Neural progenitor cell (in vitro differentiated cells): Measurements from ENCODE around the gene CCDC33. TPM values are rescaled to one million over a fixed set of nuclear protein-coding genes. Genes with fewer than 3 reads are reported as not detected.

ENCODE experiments used
- DNase-seq: peaks from one replicate; pipeline ENCODE4 v3.0.0-alpha.2; 2016; ENCODE audit warnings: low spot score
- H2AFZ ChIP-seq: fragments of 200-600 bp; sonication (generic); replicated peaks from 2 replicates; pipeline ENCODE4 v1.6.1; 2016; ENCODE audit warnings: antibody characterized with exemption
- H3F3A ChIP-seq: fragments of 200-600 bp; sonication (generic); 2 replicates; pipeline ENCODE4 v1.6.1; 2016; ENCODE audit warnings: antibody characterized with exemption, low read depth
- H3K27ac ChIP-seq: fragments of 200-600 bp; sonication (generic); 2 replicates; pipeline ENCODE4 v1.5.1; 2016; ENCODE audit warnings: mild to moderate bottlenecking
- H3K27me3 ChIP-seq: fragments of 200-600 bp; sonication (generic); 2 replicates; pipeline ENCODE4 v1.6.1; 2016; ENCODE audit warnings: mild to moderate bottlenecking, moderate library complexity
- H3K36me3 ChIP-seq: fragments of 200-600 bp; sonication (generic); 2 replicates; pipeline ENCODE4 v1.5.1; 2016
- H3K4me1 ChIP-seq: fragments of 200-600 bp; sonication (generic); 2 replicates; pipeline ENCODE4 v1.6.1; 2016; ENCODE audit warnings: mixed run types
- H3K4me2 ChIP-seq: fragments of 200-600 bp; sonication (generic); 2 replicates; pipeline ENCODE4 v1.6.1; 2016
- H3K4me3 ChIP-seq: fragments of 200-600 bp; sonication (generic); 2 replicates; pipeline ENCODE4 v1.5.1; 2016
- H3K79me2 ChIP-seq: fragments of 200-600 bp; sonication (generic); 2 replicates; pipeline ENCODE4 v1.6.1; 2016; ENCODE audit warnings: low read depth
- H3K9ac ChIP-seq: fragments of 200-600 bp; sonication (generic); 2 replicates; pipeline ENCODE4 v1.6.1; 2016
- H3K9me3 ChIP-seq: fragments of 200-600 bp; sonication (generic); 2 replicates; pipeline ENCODE4 v1.5.1; 2016; ENCODE audit warnings: low read depth
- H4K20me1 ChIP-seq: fragments of 200-600 bp; sonication (generic); 2 replicates; pipeline ENCODE4 v1.6.1; 2016; ENCODE audit warnings: low read depth
- H3K27ac Mint-ChIP-seq: 3 replicates; pipeline ENCODE4 v1.8.0; 2021; ENCODE audit warnings: mixed read lengths
- H3K27me3 Mint-ChIP-seq: 2 replicates; pipeline ENCODE4 v1.8.0; 2022; ENCODE audit warnings: low read depth, mild to moderate bottlenecking, inconsistent platforms, moderate library complexity, mixed read lengths; ENCODE audit not compliant: insufficient read depth
- H3K36me3 Mint-ChIP-seq: 3 replicates; pipeline ENCODE4 v1.8.0; 2021; ENCODE audit warnings: mixed read lengths
- H3K4me1 Mint-ChIP-seq: 3 replicates; pipeline ENCODE4 v1.8.0; 2021; ENCODE audit warnings: mixed read lengths
- H3K4me3 Mint-ChIP-seq: 3 replicates; pipeline ENCODE4 v1.8.0; 2021; ENCODE audit warnings: mild to moderate bottlenecking, moderate library complexity, mixed read lengths
- H3K9me3 Mint-ChIP-seq: 3 replicates; pipeline ENCODE4 v1.8.0; 2020; ENCODE audit warnings: mixed read lengths
- CTCF ChIP-seq: fragments of 200-600 bp; sonication (generic); IDR thresholded peaks from 2 replicates; pipeline ENCODE4 v1.5.1; 2017; ENCODE audit warnings: antibody characterized with exemption, mild to moderate bottlenecking
- EZH2 ChIP-seq: fragments of 200-600 bp; sonication (generic); IDR thresholded peaks from 2 replicates; pipeline ENCODE4 v1.6.1; 2017; ENCODE audit warnings: antibody characterized with exemption, mild to moderate bottlenecking, moderate library complexity
- EZH2phosphoT487 ChIP-seq: fragments of 200-600 bp; sonication (generic); IDR thresholded peaks from 2 replicates; pipeline ENCODE4 v1.6.1; 2017; ENCODE audit warnings: antibody characterized with exemption
- total RNA-seq: library from RNA; depleted of rRNA; stranded (reverse); fragments of >200 nt; gene quantifications from 2 replicates; pipeline ENCODE4 v1.2.3, GENCODE V29; 2015; ENCODE audit warnings: low replicate concordance

CCDC33 gene
- total RNA-seq, 1 donor from 2014 or later = not detected

DNA sequence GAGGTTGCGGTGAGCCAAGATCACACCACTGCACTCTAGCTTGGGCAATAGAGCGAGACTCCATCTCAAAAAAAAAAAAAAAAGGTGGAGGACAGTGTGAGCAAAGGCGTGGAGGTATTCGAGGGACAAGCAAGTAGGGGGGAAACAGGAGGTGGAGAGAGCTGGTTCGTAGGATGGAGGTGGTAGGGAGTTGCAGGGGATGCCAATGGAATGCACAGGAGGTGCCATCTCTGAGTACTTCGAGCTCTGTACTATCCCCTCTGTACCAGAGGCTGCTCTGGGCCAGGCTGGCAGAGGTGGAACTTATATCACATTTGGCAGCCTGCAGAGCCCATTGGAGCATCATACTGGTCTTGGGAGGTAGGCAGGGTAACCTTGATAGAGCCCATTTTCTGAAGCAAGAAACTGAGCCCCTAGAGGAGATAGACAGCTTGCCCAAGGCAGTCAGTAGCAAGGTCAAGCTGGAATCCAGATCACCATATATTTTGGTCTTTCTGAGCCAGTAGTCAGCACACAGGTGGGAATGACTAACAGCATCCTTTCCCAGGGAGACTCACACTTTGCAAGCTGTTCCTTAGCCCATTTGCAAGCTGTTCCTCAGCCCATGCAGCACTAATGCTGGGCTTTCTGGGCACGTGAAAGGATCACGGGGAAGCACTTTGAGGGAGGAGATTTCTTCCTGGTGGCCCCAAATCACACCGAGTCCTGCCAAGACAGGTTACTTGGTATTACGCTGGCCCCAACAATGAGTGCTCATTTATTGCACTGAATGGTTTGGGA lies 9.2 kb upstream of the CCDC33 start:
- Mint-ChIP-seq H3K9me3 (no peaks in the 10 kb centered on the region), H3K27me3 (peaks cover 35% of the 10 kb centered on the region), H3K4me1 (peaks cover 79% of the 10 kb centered on the region), H3K4me3 (no peak overlapping the region), H3K27ac (no peak overlapping the region), H3K36me3 (no peaks in the 10 kb centered on the region)
- DNase-seq = no peak
- H3K9me3 ChIP-seq = no peaks in the 10 kb centered on the region
- peaks cover 27% of the 10 kb centered on the region for H3K27me3 ChIP-seq
- H3K4me1 ChIP-seq = peaks cover 55% of the 10 kb centered on the region
- TF ChIP-seq EZH2phosphoT487 (no peak), CTCF (no peak), EZH2 (no peak)
- peaks cover 43% of the 10 kb centered on the region for H3F3A ChIP-seq
- no peak overlapping the region for H3K4me2 ChIP-seq
- no peak overlapping the region for H2AFZ ChIP-seq
- no peaks in the 10 kb centered on the region for H4K20me1 ChIP-seq
- no peaks in the 10 kb centered on the region for H3K36me3 ChIP-seq
- H3K4me3 ChIP-seq = no peak overlapping the region
- H3K9ac ChIP-seq = no peak overlapping the region
- no peaks in the 10 kb centered on the region for H3K79me2 ChIP-seq
- no peak overlapping the region for H3K27ac ChIP-seq

DNA sequence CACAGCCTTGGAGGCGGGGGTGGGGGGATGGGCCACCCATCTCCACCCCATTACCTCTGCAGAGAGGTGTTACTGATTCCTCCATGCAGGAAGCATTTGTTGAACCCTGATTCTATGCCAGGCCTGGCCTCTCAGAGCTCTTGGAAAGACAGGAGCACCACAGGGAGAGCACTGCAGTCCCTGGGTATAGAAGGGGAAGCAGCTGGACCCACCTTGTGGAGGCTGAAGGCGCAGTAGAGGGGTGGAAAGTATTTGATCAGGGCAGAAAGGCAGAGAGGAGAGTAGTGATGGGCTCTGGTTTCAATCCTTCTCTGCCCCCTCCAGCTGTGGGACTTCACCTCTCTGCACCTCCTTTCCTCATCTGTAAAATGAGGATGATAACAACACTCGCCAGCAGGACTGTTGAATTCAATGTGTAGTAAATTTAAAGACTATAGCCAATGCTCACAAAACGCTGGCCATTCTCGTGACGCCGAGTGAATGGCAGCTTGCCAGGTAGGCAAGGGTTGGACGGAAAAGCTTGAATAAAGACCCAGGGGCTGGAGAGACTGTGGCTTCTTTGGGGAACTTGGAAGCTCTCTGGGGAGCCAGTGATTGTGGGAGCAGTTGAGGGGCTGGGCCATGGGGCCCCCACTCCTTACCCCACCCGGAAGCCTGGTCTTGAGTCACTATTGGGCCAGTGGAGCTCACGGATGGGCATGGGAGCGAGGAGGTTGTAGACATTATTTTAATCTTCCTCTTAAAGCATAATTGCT lies 8.0 kb upstream of the CCDC33 start:
- peaks cover 15% of the 10 kb centered on the region for H3K27me3 ChIP-seq
- Mint-ChIP-seq H3K27ac (peak overlapping the region; percentile 70), H3K36me3 (no peaks in the 10 kb centered on the region), H3K4me1 (peaks cover 78% of the 10 kb centered on the region), H3K27me3 (peaks cover 40% of the 10 kb centered on the region), H3K4me3 (peak overlapping the region; percentile 60), H3K9me3 (no peaks in the 10 kb centered on the region)
- no peaks in the 10 kb centered on the region for H3K9me3 ChIP-seq
- no peak overlapping the region for H3K27ac ChIP-seq
- no peak overlapping the region for H3K4me3 ChIP-seq
- TF ChIP-seq EZH2phosphoT487 = no peak
- TF ChIP-seq CTCF = no peak
- TF ChIP-seq EZH2 = no peak
- no peak overlapping the region for H3K9ac ChIP-seq
- no peak overlapping the region for H2AFZ ChIP-seq
- H3K4me1 ChIP-seq = peaks cover 43% of the 10 kb centered on the region
- H4K20me1 ChIP-seq = no peaks in the 10 kb centered on the region
- peaks cover 33% of the 10 kb centered on the region for H3F3A ChIP-seq
- no peak for DNase-seq
- H3K4me2 ChIP-seq = peak overlapping the region; percentile 24
- no peaks in the 10 kb centered on the region for H3K36me3 ChIP-seq
- no peaks in the 10 kb centered on the region for H3K79me2 ChIP-seq

- DNase-seq = peak; percentile 65
Measured at GRCh38 chr15:74228723-74229081, 7.4 kb upstream of the CCDC33 start.

More at GRCh38 chr15:74228723-74229081, 7.4 kb upstream of the CCDC33 start:
- peaks cover 28% of the 10 kb centered on the region for H3F3A ChIP-seq
- Mint-ChIP-seq H3K4me1 (peaks cover 78% of the 10 kb centered on the region), H3K36me3 (no peaks in the 10 kb centered on the region), H3K4me3 (peak overlapping the region; percentile 60), H3K27me3 (peaks cover 36% of the 10 kb centered on the region), H3K9me3 (no peaks in the 10 kb centered on the region), H3K27ac (peak overlapping the region; percentile 70)
- H4K20me1 ChIP-seq = no peaks in the 10 kb centered on the region
- H3K4me2 ChIP-seq = peak overlapping the region; percentile 24
- H3K79me2 ChIP-seq = no peaks in the 10 kb centered on the region
- no peak overlapping the region for H3K27ac ChIP-seq
- peaks cover 39% of the 10 kb centered on the region for H3K4me1 ChIP-seq
- H3K27me3 ChIP-seq = peaks cover 15% of the 10 kb centered on the region
- H2AFZ ChIP-seq = no peak overlapping the region
- H3K36me3 ChIP-seq = no peaks in the 10 kb centered on the region
- no peak for TF ChIP-seq CTCF
- TF ChIP-seq EZH2 = no peak
- no peak for TF ChIP-seq EZH2phosphoT487
- no peak overlapping the region for H3K4me3 ChIP-seq
- H3K9me3 ChIP-seq = no peaks in the 10 kb centered on the region
- H3K9ac ChIP-seq = no peak overlapping the region
